GM10847 (cell line): ENCODE results near the gene KIAA1586.

Source experiments
- POLR2A ChIP-seq: IDR thresholded peaks from 2 replicates; pipeline ENCODE4 v1.6.1; 2011; ENCODE audit not compliant: insufficient read length; ENCODE audit errors: extremely low read depth

The KIAA1586 gene

DNA sequence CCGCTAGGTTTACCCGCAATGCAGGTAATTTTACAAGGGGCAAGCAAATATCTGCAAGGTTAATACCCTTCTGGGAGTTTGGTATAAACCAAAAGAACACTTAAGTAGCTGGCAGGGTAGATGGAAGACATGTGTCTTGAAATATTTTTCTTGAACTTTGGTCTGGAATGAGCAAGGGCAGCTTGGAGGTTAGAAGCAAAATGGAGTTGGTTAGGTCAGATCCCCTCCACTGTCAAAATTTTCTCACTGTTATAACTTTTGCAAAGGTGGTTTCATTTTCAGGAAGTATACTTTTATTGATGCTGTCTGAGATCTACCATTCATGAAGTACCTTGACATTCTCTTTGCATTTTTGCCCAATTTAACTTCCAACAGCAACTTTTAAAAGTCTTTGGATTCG lies 13.3 kb upstream of the KIAA1586 start:
- no peak for TF ChIP-seq POLR2A

DNA sequence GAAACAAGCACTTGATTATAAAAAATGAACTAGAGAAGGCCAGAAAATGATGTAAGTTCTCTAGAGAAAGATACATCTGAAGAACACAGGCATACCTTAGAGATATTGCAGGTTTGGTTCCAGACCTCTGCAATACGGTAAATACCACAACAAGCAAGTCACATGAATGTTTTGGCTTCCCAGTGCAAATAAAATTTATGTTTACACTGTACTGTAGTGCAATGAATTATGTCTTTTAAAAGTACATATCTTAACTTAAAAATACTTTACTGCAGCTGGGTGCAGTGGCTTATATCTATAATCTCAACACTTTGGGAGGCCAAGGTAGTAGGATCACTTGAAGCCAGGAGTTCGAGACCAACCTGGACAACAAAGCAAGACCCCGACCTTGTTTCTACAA lies 10.9 kb upstream of the KIAA1586 start:
- no peak for TF ChIP-seq POLR2A

DNA sequence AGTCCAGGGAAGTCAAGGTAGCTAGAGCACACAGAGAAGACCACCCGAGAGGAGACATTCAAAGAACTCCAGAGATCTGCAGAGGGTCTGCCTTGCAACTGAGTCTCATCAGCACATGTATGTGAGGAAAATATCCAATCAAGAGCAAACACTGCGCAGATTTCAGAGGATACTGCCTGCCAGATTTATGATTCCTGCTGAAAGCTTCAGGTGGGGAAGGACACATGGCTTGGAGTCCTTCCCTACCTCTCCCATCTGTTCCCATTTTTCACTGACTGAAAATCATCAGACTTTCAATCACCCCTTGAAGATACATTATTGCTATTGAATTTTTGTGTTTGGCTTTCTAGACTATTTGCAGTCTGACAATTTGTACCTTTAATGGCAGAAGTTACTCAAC lies 7.6 kb upstream of the KIAA1586 start:
- TF ChIP-seq POLR2A = no peak

DNA sequence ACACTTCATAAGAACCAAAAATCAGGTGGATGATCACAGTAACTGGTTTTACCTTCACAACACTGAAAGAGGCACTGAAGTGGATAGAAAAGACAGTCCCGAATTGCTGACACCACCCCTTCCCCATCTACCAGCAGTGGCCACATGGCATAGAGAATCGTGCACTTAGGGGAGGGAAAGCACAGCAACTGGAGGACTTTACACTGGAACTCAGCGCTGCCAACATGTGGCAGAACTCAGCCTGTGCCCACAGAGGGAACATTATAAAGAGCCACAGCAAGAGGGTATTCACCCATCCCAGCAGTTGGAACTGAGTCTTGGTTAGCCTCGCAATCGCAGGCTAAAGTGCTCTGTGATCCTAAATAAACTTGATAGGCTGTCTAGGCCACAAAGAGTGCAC lies 6.5 kb upstream of the KIAA1586 start:
- TF ChIP-seq POLR2A = no peak

DNA sequence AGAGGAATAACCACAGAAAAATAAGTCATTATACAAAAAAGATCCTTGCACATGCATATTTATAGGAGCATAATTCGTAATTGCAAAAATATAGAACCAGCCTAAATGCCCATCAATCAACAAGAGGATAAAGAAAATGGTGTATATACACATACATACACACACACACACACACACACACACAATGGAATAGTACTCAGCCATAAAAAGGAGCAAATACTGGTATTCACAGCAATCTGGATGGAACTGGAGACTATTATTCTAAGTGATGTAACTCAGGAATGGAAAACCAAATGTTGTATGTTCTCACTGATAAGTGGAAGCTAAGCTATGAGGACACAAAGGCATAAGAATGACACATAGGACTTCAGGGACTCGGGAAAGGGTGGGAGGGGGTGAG lies 1.9 kb upstream of the KIAA1586 start:
- no peak for TF ChIP-seq POLR2A

DNA sequence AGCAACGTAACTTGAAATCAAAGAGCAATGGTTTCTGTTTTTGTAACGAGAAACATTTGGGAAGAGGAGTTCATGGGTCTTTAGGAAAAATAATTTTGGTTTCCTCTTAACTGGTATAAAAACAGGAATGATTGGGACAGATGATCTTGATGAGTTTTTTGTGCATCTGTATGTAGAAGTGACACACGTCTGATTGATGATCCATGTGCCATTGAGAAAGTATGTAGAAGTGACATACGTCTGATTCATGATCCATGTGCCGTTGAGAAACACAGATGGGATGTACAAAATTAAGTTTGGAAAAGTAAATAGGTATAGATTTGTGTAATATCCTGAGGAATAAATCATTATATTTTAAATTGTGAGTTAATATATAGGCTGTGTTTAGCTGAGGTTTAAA lies 2.1 kb downstream of the KIAA1586 start:
- no peak for TF ChIP-seq POLR2A

DNA sequence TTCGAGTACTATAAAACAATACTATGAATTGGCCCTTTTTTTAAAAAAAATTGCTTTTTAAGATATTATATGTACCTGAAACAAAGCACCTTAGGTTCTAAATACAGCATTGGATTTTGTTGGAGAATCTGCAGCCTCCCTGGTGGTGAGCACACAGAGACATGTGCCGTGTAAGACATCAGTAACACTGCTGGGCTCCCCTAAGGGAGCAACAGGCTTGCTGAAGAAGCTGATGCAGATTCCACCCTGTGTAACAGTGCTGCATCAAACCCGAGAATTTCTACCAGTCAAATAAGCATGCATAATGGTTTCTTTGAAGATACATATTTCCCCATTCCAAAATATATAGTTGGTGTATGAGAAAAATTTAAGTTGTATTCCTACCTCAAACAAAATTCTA lies 17.4 kb downstream of the KIAA1586 start:
- no peak for TF ChIP-seq POLR2A

DNA sequence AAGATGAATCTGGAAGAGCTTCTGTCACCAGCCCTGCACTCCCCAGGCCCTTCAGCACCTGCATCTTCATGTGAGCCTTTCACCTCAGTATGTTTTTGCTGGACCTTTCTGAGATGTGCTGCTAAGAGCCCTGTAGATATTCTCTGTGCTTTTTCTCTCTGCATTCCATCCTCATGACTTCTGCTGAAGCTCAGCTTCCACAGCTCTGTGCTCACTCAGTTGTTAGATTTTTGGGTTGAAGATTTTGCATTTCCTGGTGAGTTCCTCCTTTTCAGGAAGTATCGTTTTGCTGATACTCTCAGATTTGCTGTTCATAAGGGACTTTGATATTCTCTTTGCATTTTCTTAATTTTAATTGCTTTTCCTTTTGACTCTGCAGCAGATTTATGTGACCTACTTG lies 18.3 kb downstream of the KIAA1586 start:
- TF ChIP-seq POLR2A = no peak

DNA sequence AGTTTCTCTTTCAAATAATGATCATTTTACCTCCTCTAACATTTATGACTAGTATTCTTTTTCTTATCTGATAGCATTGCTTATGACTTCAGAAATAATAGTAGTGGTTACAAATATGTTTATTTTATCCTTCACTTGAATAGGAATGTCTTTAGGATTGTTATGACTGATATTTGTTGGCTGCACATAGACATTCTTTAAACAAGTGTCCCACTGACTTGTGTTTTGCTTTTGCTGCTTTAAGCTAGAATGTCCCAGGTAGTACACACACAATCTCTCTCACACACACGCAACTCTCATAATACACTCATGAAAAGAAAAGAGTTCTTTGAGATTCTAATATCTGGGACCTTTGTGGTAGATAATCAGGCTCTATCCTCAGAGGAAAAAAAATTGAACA lies 21.6 kb downstream of the KIAA1586 start:
- TF ChIP-seq POLR2A = no peak

DNA sequence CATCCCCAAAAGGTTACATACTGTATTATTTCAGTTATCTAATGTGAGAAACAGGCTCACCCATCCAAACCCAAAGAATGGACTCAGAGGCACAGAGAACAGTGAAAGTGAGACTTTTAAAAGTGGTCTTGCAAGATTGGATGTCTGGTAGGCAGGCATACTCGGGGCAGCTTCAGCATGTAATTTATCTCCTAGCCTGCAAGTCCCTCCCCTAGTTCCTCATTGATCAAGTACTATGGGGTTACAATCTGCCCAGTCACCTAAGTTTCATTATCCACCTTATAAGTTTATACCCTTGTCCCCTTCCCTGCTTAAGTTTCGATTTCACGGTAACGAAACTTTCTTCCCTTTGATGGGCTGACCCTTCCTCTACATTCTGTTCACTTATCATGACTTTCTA lies 22.7 kb downstream of the KIAA1586 start:
- no peak for TF ChIP-seq POLR2A

DNA sequence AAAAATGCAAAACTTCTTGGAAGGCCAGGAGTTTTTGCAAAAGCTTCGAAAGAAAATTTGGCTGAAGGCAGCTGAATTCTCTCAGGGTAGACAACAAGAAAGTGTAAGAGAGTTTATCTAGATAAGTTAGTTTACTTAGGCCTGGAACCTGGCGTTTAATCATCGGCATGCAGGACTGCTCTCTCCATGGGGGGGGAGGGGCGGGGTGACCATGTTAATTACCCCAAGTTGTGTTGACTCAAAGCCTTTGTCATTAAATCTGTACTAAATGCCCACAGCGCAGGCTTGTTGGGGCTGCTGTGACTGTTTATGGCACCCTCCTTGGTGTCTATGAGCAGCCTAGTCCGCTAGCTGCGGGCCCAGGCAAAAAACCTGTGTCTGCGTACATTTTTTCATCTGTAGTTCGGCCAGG lies 23.4 kb downstream of the KIAA1586 start:
- no peak for TF ChIP-seq POLR2A

DNA sequence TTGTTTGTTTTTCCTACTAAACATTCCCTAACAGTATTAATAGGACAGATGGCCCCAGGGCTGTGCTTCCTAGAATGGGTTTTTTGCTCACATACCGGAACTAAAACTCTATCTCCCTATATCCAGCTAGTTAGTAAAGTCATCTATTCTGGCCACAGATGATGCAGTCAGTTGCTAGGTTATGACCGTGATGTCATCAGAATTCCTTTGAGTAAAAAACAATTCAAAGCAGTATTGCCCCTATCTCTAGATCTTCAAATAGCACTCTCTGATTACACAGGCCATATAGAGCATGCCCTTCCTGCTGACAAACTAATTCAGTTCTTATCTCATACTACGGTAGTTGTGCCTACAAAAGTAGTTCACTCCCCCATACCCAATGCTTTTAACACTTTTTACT lies 25.6 kb downstream of the KIAA1586 start:
- TF ChIP-seq POLR2A = no peak

DNA sequence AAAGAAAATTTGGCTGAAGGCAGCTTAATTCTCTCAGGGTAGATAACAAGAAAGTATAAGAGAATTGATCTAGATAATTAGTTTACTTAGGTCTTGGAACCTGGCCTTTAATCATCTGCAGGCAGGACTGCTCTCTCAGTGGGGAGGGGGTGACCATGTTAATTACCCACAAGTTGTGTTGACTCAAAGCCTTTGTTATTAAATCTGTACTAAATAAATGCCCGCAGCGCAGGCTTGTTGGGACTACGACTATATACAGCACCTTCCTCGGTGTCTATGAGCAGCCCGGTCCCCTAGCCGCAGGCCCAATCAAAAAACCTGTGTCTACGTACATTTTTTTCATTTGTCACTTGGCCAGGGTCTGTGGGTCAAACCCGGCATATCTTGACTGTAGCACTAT lies 27.9 kb downstream of the KIAA1586 start:
- TF ChIP-seq POLR2A = no peak

DNA sequence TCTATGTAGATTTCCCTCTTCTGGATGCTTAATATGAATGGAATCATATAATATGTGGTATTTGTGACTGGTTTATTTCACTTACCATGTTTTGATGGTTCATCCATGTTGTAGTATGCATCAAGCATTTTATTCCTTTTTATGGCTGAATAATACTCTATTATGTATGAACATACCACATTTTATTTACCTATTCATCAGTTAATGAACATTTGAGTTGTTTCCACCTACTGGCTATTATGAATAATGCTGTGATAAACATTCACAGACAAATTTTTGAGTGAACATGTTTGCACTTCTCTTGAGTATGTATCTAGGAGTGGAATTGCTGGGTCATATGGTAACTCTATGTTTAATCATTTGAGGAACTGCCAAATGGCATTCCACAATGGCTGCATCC lies 28.6 kb downstream of the KIAA1586 start:
- no peak for TF ChIP-seq POLR2A

DNA sequence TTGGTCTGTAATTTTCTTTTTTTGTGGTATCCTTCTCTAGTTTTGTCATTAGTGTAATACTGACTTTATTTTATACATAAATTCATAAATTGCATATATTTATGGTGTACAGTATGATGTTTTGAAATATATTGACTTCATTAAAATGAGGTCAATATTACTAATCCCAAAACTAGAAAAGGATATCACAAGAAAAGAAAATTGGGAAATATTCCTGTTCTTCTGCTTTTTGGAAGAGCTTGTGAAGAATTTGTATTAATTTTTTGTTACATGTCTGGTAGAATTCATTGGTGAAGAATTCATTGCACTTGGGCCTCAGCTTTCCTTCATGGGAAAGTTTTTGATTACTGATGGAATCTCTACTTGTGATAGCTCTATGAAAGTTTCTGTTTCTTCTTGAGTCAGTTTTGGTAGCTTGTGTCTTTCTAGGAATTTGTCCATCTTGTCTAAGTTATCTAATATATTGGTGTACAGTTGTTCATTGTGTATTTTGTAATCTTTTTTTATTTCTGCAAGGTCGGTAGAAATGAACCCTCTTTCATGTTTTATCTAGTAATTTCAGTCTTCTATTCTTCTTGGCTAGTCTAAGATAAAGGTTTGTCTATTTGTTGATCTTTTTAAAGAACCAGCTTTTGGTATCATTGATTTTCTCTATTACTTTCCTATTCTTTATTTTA lies 32.2 kb downstream of the KIAA1586 start:
- no peak for TF ChIP-seq POLR2A

DNA sequence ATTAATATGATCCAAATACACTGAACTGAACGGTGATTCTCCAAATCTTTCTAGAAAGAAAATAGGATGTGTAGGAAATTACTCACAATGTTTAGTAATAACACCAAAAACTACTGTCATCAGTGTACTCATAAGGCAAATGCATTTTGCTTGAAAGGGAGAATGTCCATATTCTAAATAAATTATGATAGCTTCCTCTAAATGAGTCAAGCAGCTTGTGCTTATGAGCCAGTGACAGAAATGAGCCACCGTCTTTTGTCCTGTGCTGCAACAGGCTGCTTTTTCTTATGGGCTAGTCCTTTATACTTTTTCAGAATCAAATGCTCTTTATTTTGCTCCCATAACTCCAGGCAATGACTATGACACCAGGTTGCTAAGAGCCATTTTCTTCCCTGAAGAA lies 39.0 kb downstream of the KIAA1586 start:
- TF ChIP-seq POLR2A = no peak

DNA sequence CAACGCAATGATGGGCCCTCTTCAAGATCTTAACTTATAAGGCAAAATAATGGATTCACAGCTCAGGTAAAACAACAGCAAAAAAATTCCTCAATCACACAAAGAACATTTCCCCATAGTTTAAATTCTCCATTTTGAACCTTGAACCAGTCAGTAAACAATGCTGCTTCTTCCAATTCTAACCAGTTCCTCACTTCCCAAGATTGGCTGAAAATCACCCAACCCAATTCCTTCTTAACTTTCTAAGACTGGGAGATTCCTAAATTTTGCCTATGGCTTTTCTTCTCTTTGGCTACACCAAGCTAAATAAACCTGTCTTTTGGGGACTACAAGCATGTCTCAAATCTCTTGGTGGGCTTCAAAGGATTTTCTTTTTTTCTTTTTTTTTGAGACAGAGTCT lies 40.4 kb downstream of the KIAA1586 start:
- TF ChIP-seq POLR2A = no peak
